KMS-11 (cell line): ENCODE results near the gene GINS3.
"Not testable (repeated sequence)": the region's sequence is repeated elsewhere in the genome, so short reads cannot be mapped to it uniquely, and the experiment has no call there.

Experiments used
- H2AFZ ChIP-seq: fragments of 200-600 bp; sonication (generic); 2 replicates; pipeline ENCODE4 v1.6.1; 2016; ENCODE audit warnings: antibody characterized with exemption, mixed run types, low read depth
- H3K27ac ChIP-seq: fragments of 200-600 bp; sonication (generic); 2 replicates; pipeline ENCODE4 v1.6.1; 2016; ENCODE audit warnings: mild to moderate bottlenecking, mixed run types
- H3K27me3 ChIP-seq: fragments of 200-600 bp; sonication (generic); 2 replicates; pipeline ENCODE4 v1.6.1; 2017; ENCODE audit warnings: mild to moderate bottlenecking, low read depth, mixed run types, moderate library complexity; ENCODE audit not compliant: insufficient read depth
- H3K36me3 ChIP-seq: fragments of 200-600 bp; sonication (generic); 2 replicates; pipeline ENCODE4 v1.6.1; 2017; ENCODE audit warnings: mild to moderate bottlenecking, mixed run types; ENCODE audit not compliant: insufficient read depth
- H3K4me1 ChIP-seq: fragments of 200-600 bp; sonication (generic); 2 replicates; pipeline ENCODE4 v1.6.1; 2016; ENCODE audit warnings: mild to moderate bottlenecking, low read depth, mixed run types; ENCODE audit not compliant: poor library complexity, severe bottlenecking
- H3K4me2 ChIP-seq: fragments of 200-600 bp; sonication (generic); 2 replicates; pipeline ENCODE4 v1.7.0; 2016; ENCODE audit warnings: mild to moderate bottlenecking, mixed run types
- H3K4me3 ChIP-seq: fragments of 200-600 bp; sonication (generic); IDR thresholded peaks from 2 replicates; pipeline ENCODE4 v1.6.1; 2017; ENCODE audit warnings: low read depth, low read length, mixed read lengths; ENCODE audit not compliant: insufficient read depth
- H3K79me2 ChIP-seq: fragments of 200-600 bp; sonication (generic); 2 replicates; pipeline ENCODE4 v1.6.1; 2016; ENCODE audit warnings: low read depth, mixed run types; ENCODE audit not compliant: insufficient read depth
- H3K9ac ChIP-seq: fragments of 200-600 bp; sonication (generic); 2 replicates; pipeline ENCODE4 v1.6.1; 2016; ENCODE audit warnings: mild to moderate bottlenecking, mixed run types
- H4K20me1 ChIP-seq: fragments of 200-600 bp; sonication (generic); 2 replicates; pipeline ENCODE4 v1.6.1; 2016; ENCODE audit warnings: mild to moderate bottlenecking, mixed run types; ENCODE audit not compliant: insufficient read depth
- CTCF ChIP-seq: fragments of 200-600 bp; sonication (generic); conservative IDR thresholded peaks from 2 replicates; pipeline ENCODE4 v1.6.1; 2017; ENCODE audit warnings: low read depth, mild to moderate bottlenecking, antibody characterized with exemption, low read length, moderate library complexity, mixed read lengths

The GINS3 gene

DNA sequence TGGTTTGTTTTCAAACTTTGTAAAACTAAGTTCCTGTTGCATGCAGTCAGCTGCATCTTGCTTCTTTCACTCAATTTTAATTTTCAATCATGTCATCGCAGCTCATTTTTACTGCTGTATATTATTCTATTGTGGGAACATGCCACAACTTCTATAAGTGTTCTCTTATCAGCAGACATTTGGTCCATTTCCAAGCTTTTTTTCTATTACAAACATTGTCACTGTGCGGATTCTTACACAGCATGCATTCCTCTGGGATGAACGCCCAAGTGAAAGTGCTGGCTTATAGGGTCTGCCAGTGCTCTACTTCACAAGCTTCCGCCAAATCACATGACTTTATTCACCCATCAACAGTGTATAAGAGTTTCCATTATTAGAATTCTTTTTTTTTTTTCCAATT, 22.7 kb downstream of the GINS3 start:
- Histone ChIP-seq H3K9ac (no peak overlapping the region), H4K20me1 (no peaks in the 10 kb centered on the region), H3K27ac (no peak overlapping the region), H2AFZ (no peak overlapping the region), H3K27me3 (no peaks in the 10 kb centered on the region), H3K4me3 (no peak overlapping the region), H3K79me2 (no peaks in the 10 kb centered on the region), H3K4me1 (no peaks in the 10 kb centered on the region), H3K36me3 (no peaks in the 10 kb centered on the region), H3K4me2 (no peak overlapping the region)
- TF ChIP-seq CTCF = no peak

GRCh38 chr16:58415961-58416360, 23.7 kb downstream of the GINS3 start:
- H3K4me2 ChIP-seq, H3K4me3 ChIP-seq: not testable (repeated sequence)

GRCh38 chr16:58417035-58417434, 24.8 kb downstream of the GINS3 start:
- Histone ChIP-seq H3K4me3 (no peak overlapping the region), H3K4me1 (no peaks in the 10 kb centered on the region), H3K9ac (no peak overlapping the region), H4K20me1 (no peaks in the 10 kb centered on the region), H3K36me3 (no peaks in the 10 kb centered on the region), H3K27ac (no peak overlapping the region), H3K4me2 (no peak overlapping the region), H3K27me3 (no peaks in the 10 kb centered on the region), H2AFZ (no peak overlapping the region), H3K79me2 (no peaks in the 10 kb centered on the region)
- TF ChIP-seq CTCF = no peak

More at GRCh38 chr16:58415961-58416360, 23.7 kb downstream of the GINS3 start:
- H3K79me2 ChIP-seq, H4K20me1 ChIP-seq, H3K4me1 ChIP-seq, H3K27ac ChIP-seq, H3K27me3 ChIP-seq, H3K36me3 ChIP-seq, H2AFZ ChIP-seq, H3K9ac ChIP-seq: not testable (repeated sequence)

DNA sequence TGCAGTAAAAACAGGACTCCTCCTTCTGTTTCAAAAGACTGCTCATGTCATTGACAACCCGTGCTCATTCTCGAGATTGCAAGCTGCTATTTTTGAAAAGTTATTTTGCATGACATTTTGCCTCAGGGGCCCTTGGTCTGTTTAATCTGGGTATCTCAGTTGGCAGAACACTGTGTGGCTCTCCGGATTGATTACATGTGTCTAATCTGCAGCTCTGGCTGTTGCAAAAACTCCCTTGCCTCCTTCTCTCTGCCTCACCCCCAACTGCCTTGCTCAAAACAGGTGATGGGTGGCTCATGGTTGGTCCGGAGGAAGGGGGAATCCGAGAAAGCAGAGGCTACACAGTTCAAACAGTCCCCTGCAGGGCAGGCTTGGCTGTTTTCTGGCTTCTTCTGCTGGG, 25.3 kb downstream of the GINS3 start:
- TF ChIP-seq CTCF = no peak
- Histone ChIP-seq H3K4me2 (no peak overlapping the region), H3K4me1 (no peaks in the 10 kb centered on the region), H3K4me3 (no peak overlapping the region), H2AFZ (no peak overlapping the region), H3K9ac (no peak overlapping the region), H3K36me3 (no peaks in the 10 kb centered on the region), H3K27ac (no peak overlapping the region), H4K20me1 (no peaks in the 10 kb centered on the region), H3K79me2 (no peaks in the 10 kb centered on the region), H3K27me3 (no peaks in the 10 kb centered on the region)

DNA sequence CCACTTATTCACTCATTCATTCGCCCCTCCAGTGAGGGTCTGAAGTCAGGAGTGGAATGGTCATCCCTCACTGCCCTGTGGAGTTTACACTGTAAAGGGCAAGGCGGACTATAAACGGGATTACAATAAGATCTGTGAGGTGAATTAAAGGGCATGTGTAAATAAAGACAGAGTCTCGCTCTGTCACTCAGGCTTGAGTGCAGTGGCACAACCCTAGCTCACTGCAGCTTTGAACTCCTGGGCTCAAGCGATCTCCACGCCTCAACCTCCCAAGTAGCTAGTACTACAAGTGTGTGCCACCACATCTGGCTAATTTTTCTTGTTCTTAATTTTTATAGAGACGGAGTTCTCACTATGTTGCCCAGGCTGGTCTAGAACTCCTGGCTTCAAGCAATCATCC, 25.8 kb downstream of the GINS3 start:
- H3K4me3 ChIP-seq = no peak overlapping the region
- H3K9ac ChIP-seq = no peak overlapping the region
- H3K4me1 ChIP-seq = no peaks in the 10 kb centered on the region
- H2AFZ ChIP-seq = no peak overlapping the region
- H3K36me3 ChIP-seq = no peaks in the 10 kb centered on the region
- no peak overlapping the region for H3K4me2 ChIP-seq
- H4K20me1 ChIP-seq = no peaks in the 10 kb centered on the region
- no peak overlapping the region for H3K27ac ChIP-seq
- no peaks in the 10 kb centered on the region for H3K27me3 ChIP-seq
- no peak for TF ChIP-seq CTCF
- H3K79me2 ChIP-seq = no peaks in the 10 kb centered on the region
